HS-27A (cell line): ENCODE data around the gene ZSWIM3.

ENCODE experiments used
- DNase-seq: peaks from one replicate; pipeline ENCODE4 v3.0.0-alpha.2; 2012; ENCODE audit warnings: low read depth, missing footprints

The ZSWIM3 gene

DNA sequence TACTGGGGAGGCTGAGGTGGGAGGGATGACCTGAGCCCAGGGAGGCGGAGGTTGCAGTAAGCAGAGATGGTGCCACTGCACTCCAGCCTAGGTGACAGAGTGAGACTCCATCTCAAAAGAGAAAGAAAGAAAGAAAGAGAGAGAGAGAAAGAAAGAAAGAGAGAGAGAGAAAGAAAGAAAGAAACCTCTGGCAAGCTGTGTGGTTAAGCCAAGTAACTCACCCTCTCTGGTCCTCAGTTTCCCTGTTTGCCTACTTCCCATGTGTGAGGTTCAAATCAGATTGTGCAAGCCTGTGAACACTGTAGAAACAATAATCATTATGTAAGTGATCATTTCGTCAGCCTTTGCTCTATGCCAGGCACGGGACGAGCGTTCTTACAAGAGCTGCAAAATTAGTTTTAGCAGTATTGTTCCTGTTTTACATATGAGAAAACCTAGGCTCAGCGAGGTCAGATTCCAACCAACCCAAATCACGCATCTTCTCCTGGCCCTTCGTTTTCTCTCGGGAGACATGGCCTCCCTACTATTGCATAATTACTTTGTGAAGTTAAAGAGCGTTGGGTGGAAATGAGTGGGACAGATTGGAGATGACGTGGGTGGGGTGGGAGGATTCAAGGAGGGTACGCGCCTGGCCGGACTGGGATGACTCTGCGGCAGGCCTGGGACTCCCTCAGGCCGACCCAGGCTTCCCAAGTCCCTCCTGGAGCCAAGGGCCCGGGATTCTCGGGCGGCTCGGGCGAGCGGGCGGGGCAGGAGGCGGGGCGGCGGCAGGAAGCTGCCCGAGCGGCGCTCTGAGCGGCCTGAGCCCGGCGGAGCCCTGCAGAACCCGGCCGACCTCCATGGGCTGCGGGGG is 24.2 kb upstream of the ZSWIM3 start, which contains the start of gene SNX21:
Gene SNX21 (plus strand): TSS at position 770 of the 853 bp plus-strand sequence. CDS start 121 bp downstream, outside the sequence.
- DNase-seq = peak; percentile 70

DNA sequence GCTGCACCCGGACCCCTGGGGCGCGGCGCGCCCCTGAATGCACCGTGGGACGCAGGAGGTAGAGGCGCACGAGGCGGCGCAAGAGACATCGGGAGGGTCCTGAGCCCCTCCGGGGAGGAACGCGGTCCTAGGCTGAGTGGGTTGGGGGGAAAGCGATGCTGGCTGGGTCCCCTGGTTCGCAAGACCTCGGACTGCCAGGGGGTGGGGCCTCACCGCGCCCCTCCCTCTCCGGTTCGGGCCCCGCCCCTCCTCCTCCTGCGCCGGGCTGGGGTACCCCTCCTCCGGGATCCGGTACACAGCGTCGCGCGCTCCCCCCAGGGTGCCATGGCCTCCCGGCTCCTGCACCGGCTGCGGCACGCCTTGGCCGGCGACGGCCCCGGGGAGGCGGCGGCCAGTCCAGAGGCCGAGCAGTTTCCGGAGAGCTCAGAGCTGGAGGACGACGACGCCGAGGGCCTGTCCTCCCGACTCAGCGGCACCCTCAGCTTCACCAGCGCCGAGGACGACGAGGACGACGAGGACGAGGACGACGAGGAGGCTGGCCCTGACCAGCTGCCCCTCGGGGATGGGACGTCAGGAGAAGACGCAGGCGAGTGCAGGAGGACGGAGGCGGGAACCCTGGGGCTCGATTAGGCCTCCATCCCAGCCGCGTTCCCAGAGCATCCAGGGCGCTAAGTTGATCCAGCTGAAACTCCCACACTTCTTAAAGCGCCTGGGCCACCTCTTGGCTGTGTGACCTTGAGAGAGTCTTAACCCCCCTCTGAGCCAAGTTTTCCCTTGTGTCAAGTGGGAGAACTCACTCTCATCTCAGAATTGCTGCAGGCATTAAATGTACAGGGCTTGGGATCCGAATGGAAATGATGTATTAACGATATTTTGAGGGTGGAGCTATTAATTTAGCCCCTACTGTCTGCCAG is 23.3 kb upstream of the ZSWIM3 start:
- DNase-seq = peak; percentile 47

GRCh38 chr20:45834797-45835161 is 22.6 kb upstream of the ZSWIM3 start:
- no peak for DNase-seq

DNA sequence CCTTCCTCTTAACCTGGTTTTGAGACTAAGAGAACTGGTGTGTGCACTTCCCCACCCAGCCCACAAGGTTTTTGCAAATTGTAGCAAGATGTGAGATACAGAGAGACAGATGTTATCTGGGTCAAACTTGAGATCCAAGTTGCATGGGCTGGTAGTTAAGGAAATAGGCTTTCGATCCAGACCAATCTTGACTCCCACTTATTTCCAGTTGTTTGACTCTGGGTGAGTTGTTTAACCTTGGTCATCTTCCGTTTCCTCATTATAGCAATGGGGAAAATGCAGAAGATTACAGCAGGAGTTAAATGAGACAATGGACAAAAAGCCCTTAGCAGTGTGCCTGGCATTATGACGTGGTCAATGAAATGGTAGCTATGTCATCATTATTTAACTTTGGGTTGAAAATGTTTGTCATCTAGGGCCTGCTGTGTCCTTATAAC is 22.1 kb upstream of the ZSWIM3 start:
- DNase-seq = no peak

- peak; percentile 79 for DNase-seq
These were observed 21.6 kb upstream of the ZSWIM3 start for GRCh38 chr20:45835825-45836224.

DNA sequence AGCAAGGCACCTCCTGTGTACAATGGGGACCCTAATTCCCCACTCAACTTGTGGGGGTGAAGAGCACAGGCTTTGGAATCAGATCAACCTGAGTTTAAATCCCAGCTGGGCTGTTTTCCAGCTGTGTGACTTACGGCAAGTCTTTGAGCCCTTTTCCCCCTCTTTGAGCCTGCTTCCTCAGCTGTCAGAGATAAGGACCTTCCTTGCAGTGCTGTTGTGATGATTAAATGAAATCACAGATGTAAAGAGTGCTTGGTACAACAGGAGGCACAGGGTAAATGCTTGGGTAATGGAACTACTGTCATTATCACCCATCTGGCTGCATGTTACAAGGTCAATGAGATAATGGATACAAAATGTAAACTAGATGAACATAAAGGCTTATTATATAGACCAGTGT is 20.6 kb upstream of the ZSWIM3 start:
- no peak for DNase-seq

DNA sequence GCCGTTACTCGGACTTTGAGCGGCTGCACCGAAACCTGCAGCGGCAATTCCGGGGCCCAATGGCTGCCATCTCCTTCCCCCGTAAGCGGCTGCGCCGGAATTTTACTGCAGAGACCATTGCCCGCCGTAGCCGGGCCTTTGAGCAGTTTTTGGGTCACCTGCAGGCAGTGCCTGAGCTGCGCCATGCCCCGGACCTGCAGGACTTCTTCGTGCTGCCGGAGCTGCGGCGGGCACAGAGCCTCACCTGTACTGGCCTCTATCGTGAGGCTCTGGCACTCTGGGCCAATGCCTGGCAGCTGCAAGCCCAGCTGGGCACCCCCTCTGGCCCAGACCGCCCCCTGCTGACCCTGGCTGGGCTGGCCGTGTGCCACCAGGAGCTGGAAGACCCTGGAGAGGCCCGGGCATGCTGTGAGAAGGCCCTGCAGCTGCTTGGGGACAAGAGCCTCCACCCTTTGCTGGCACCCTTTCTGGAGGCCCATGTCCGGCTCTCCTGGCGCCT is 16.7 kb upstream of the ZSWIM3 start:
- no peak for DNase-seq

GRCh38 chr20:45841407-45842129 is 15.8 kb upstream of the ZSWIM3 start:
- DNase-seq = no peak

DNA sequence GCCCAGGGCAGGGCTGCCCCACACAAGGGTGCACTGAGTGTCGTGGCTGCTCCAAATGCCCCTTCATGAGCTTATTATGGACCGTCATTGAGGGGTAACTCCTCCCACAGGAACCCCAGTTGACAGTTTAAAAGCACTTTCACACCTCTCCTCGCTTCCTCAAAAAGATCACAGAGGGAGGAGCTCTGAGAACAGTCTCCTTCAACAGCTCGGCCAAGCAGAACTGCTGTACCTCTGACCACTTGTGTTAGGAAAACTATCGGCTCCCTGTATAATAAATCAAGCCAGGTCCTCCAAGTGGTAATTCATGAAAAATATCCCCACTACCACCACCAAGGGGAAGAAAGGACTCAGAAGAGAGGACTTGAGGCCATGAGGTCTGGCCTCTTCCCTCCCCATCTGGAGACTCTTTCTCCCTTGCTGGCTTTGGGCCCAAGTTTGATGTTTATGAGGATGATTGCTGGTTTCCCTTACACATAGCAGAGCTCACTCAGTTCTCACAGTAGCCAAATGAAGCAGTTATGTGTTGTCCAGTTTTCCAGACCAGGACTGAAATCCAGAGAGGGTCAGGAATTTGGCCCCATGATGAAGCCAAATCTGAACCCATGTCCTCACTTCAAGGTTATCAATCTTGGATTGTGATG is 15.1 kb upstream of the ZSWIM3 start:
- no peak for DNase-seq

DNA sequence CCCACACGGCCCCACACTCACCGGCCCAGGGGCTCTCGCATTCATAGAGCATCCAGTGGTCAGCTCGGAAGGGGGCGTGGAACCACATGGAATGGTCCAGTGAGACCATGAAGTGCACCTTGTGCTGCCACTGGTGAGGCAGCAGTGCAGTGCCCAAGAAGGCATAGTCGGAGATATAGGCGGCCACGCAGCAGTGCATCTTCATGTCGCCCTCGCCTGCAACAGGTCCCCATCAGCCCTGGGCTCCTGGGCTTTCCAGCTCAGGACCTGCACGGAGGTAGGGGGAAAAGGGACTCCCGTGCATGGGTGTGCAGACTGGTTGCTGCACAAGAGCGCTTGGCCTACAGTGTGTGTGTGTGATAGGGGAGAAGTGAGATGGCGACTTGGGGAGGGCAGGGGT is 13.9 kb upstream of the ZSWIM3 start:
- no peak for DNase-seq

DNA sequence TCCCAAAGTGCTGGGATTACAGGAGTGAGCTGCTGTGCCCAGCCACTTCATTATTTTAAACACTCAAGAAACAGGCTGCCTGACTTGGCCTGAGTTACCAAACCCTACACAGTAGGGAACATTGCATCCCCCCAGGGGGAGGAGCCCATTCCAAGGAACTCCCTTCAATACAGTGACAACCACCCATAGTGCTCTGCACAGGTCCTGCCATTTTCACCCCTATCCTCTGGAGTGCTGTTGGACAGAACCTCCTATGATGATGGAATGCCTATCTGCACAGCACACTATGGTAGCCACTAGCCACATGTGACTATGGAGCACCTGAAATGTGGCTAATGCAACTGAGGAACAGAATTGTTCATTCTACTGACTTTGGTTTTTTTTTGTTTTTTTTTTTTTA is 12.0 kb upstream of the ZSWIM3 start:
- DNase-seq = no peak

- DNase-seq = no peak
These were observed 9.0 kb upstream of the ZSWIM3 start for GRCh38 chr20:45848421-45848820.

DNA sequence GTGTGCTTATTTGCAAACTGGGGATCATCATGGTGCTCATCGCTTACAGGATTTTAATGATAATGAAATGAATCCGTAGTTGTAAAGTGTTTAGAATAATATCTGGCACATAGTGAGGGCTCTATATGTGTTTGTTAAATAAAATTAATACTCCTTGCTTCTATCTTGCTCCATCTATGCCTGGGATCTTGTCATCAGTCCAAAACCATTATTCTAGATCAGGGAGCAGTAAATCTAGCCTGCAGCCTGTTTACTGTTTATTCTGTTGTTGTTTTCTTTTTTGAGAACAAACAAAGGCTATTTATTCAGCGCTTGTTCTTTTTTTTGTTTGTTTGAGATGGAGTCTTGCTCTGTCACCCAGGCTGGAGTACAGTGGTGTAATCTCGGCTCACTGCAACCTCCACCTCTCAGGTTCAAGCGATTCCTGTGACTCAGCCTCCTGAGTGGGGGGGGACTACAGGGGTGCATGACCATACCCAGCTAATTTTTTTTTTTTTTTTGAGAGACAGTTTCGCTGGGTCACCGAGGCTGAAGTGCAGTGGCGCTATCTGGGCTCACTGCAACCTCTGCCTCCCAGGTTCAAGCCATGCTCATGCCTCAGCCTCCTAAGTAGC is 8.3 kb upstream of the ZSWIM3 start:
- no peak for DNase-seq

GRCh38 chr20:45850238-45850637 is 7.2 kb upstream of the ZSWIM3 start:
- no peak for DNase-seq

GRCh38 chr20:45850926-45851325 is 6.5 kb upstream of the ZSWIM3 start:
- DNase-seq = no peak

DNA sequence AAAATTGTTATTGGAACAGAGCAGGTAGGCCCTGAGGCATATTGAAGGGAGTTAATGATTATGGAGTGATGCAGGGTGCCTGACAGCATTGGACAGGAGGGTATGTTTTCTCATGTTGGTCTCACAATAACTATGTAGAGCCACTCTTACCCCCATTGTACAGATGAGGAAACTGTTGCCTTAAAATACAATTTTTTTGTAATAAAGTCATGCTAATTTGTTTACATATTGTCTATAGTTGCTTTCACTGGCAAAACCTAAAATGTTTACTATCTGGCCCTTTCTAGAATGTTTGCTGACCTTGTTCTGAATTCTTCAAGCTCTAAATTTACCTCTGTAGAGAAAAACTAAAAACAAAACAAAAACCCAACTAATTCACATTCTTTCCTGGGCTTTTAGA is 5.9 kb upstream of the ZSWIM3 start:
- no peak for DNase-seq

GRCh38 chr20:45852326-45852725 is 5.1 kb upstream of the ZSWIM3 start:
- no peak for DNase-seq

- no peak for DNase-seq
These were observed 3.9 kb upstream of the ZSWIM3 start for GRCh38 chr20:45853484-45853883.

GRCh38 chr20:45857882-45858216 is 435 bp downstream of the ZSWIM3 start:
- no peak for DNase-seq

GRCh38 chr20:45859916-45860315 is 2.5 kb downstream of the ZSWIM3 start:
- DNase-seq = no peak

GRCh38 chr20:45860560-45861220 is 3.3 kb downstream of the ZSWIM3 start:
- no peak for DNase-seq
